ENCODE measurements around the gene HRH1.

GRCh38 chr3:11126653-11127052, 27.6 kb upstream of the HRH1 start:
- TF ChIP-seq CTCF (IDR thresholded peaks at IDR 0.05) (no peak), POLR2A (IDR thresholded peaks at IDR 0.05) (no peak)
